LNCaP clone FGC (cell line): Measurements from ENCODE around the gene POC1A.
"Not testable (repeated sequence)": the region's sequence is repeated elsewhere in the genome, so short reads cannot be mapped to it uniquely, and the experiment has no call there.

Source experiments
- DNase-seq: peaks from one replicate; pipeline ENCODE4 v3.0.0-alpha.2; 2011; ENCODE audit warnings: low read depth
- H3K4me3 ChIP-seq: 2 replicates; pipeline ENCODE4 v1.5.1; 2011; ENCODE audit warnings: mild to moderate bottlenecking, low read depth, low read length, control low read depth
- CTCF ChIP-seq: IDR thresholded peaks from 2 replicates; pipeline ENCODE4 v1.5.1; 2012; ENCODE audit warnings: mild to moderate bottlenecking; ENCODE audit not compliant: control insufficient read depth, insufficient read depth; ENCODE audit errors: extremely low read depth

The POC1A gene

GRCh38 chr3:52184690-52185089 lies 30.5 kb upstream of the POC1A start:
- H3K4me3 ChIP-seq = no peak overlapping the region
- DNase-seq = no peak
- no peak for TF ChIP-seq CTCF

- no peak for DNase-seq
- no peak for TF ChIP-seq CTCF
- no peak overlapping the region for H3K4me3 ChIP-seq
These were observed 29.7 kb upstream of the POC1A start for GRCh38 chr3:52183786-52184445.

- no peak for DNase-seq
- no peak overlapping the region for H3K4me3 ChIP-seq
- no peak for TF ChIP-seq CTCF
These were observed 28.5 kb upstream of the POC1A start for GRCh38 chr3:52182691-52183090.

- no peak for DNase-seq
- TF ChIP-seq CTCF = no peak
- no peak overlapping the region for H3K4me3 ChIP-seq
These were observed 28.0 kb upstream of the POC1A start for GRCh38 chr3:52182196-52182595.

DNA sequence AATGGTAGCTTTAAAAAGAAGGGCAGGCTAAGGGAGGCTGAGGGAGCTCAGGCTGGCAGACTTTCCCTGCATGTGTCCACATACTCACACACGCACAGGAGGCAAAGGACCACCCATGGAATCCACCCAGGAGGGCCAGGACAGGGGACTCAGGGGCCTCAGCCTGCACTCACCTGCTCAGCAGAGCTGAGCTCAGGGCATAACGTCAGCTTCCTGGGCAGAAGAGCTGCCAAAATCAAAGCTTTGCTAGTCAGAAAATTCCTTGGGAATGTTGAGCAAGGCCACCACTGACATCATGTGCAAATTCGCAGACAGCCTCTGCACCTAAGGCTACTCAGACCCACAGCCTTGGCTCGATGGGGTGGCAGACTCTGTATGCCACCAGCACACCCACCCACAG lies 27.3 kb upstream of the POC1A start:
- no peak for DNase-seq
- TF ChIP-seq CTCF = no peak
- no peak overlapping the region for H3K4me3 ChIP-seq

GRCh38 chr3:52178537-52178936 lies 24.3 kb upstream of the POC1A start:
- DNase-seq = no peak
- no peak overlapping the region for H3K4me3 ChIP-seq
- no peak for TF ChIP-seq CTCF

- H3K4me3 ChIP-seq, DNase-seq: not testable (repeated sequence)
These were observed 23.9 kb upstream of the POC1A start for GRCh38 chr3:52178126-52178525.

DNA sequence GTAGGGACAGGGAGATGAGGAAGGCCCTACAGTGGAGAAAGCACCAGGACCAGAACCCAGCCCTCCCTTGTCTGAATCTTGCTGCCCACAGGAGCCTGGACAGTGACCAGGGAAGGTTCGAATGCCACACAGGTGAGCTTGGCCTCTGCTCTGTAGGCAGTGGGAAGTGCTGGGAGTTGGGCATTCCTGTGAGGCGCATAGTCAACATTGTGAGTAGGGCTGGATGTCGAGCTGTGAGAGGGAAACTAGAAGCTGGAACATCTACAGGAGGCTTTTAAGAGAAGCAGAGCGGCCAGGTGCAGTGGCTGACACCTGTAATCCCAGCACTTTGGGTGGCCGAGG lies 23.4 kb upstream of the POC1A start:
- TF ChIP-seq CTCF = no peak
- no peak for DNase-seq
- no peak overlapping the region for H3K4me3 ChIP-seq
